Uterus (tissue), 2 donors: ENCODE results near the gene TRIM52.

ENCODE experiments used
- CTCF ChIP-seq, 4 experiments: fragments of 200-600 bp in 2 of 4; fragments of 450-650 bp in 2 of 4; sonication (generic) in 2 of 4; IDR thresholded peaks; one replicate each; pipeline ENCODE4 v1.5.1; 2016 to 2019; ENCODE audit warnings: antibody characterized with exemption in 4 of 4, mild to moderate bottlenecking in 2 of 4, moderate library complexity in 1 of 4
- POLR2A ChIP-seq, 2 donors: fragments of 450-650 bp; IDR thresholded peaks; one replicate each; pipeline ENCODE4 v1.6.1; 2016; ENCODE audit warnings: antibody characterized with exemption in 2 of 2, mild to moderate bottlenecking in 1 of 2, moderate library complexity in 1 of 2

DNA sequence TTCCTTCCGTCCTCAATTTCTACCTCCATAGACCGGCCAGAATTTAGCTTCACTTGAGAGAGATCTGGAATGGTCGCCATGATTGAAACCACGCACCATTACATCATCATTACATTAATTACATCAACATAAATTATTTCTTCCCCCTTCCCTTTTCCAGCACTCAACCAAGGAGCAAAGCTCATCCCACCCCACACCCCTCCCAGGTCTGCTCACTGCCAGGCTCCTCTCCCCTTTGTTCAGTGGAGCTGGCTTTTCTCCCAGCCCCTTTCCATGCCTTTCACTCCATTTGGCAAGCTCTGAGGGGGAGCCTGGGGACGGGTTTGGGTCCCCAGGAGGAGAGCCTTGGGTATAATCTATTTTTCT, 25.6 kb downstream of the TRIM52 start:
- TF ChIP-seq CTCF (IDR thresholded peaks at IDR 0.05): no peak
- no peak for TF ChIP-seq POLR2A (IDR thresholded peaks at IDR 0.05)
